ENCODE measurements around the gene PDE9A.
"Not testable (repeated sequence)": the region's sequence is repeated elsewhere in the genome, so short reads cannot be mapped to it uniquely, and the experiment has no call there.

The PDE9A gene

GRCh38 chr21:42780617-42781016 is 127.2 kb downstream of the PDE9A start:
- DNase-seq, result no peak

- no peak for DNase-seq
Observed at GRCh38 chr21:42781150-42781970, 127.9 kb downstream of the PDE9A start.

GRCh38 chr21:42781971-42782722 is 128.7 kb downstream of the PDE9A start:
- DNase-seq, result no peak

GRCh38 chr21:42782723-42783242 is 129.4 kb downstream of the PDE9A start:
- no peak for DNase-seq

- no peak for DNase-seq
Observed at GRCh38 chr21:42784276-42784675, 130.9 kb downstream of the PDE9A start.

- no peak for DNase-seq
Observed at GRCh38 chr21:42784896-42785451, 131.6 kb downstream of the PDE9A start.

- DNase-seq, result no peak
Observed at GRCh38 chr21:42785666-42786427, 132.4 kb downstream of the PDE9A start.

- DNase-seq, result no peak
Observed at GRCh38 chr21:42786884-42787283, 133.5 kb downstream of the PDE9A start.

GRCh38 chr21:42787613-42788012 is 134.2 kb downstream of the PDE9A start:
- no peak for DNase-seq

- DNase-seq, result no peak
Observed at GRCh38 chr21:42790520-42791065, 137.2 kb downstream of the PDE9A start.

GRCh38 chr21:42793774-42794173 is 140.4 kb downstream of the PDE9A start:
- DNase-seq, result no peak

- no peak for DNase-seq
Observed at GRCh38 chr21:42794551-42794950, 141.1 kb downstream of the PDE9A start.

- DNase-seq, result no peak
Observed at GRCh38 chr21:42796327-42797062, 143.1 kb downstream of the PDE9A start.

GRCh38 chr21:42797522-42797921 is 144.1 kb downstream of the PDE9A start:
- DNase-seq, result no peak

GRCh38 chr21:42798106-42798505 is 144.7 kb downstream of the PDE9A start:
- no peak for DNase-seq

- no peak for DNase-seq
Observed at GRCh38 chr21:42799516-42799915, 146.1 kb downstream of the PDE9A start.

GRCh38 chr21:42799948-42800347 is 146.5 kb downstream of the PDE9A start:
- no peak for DNase-seq

- not testable (repeated sequence) for DNase-seq
Observed at GRCh38 chr21:42801616-42802015, 148.2 kb downstream of the PDE9A start.

GRCh38 chr21:42806509-42807140 is 153.2 kb downstream of the PDE9A start:
- no peak for DNase-seq

- DNase-seq, result not testable (repeated sequence)
Observed at GRCh38 chr21:42807293-42807895, 154.0 kb downstream of the PDE9A start.

All from right hindlimb (tissue), 1 donor.